ENCODE measurements around the gene PRKAG2. TPM values are rescaled to one million over a fixed set of nuclear protein-coding genes. Genes with fewer than 3 reads are reported as not detected.
A peak's percentile ranks its signal among the peaks of the same experiment; 100 is the strongest.

The PRKAG2 gene
- total RNA-seq, 1 donor from 2014 or later: 120 TPM

DNA sequence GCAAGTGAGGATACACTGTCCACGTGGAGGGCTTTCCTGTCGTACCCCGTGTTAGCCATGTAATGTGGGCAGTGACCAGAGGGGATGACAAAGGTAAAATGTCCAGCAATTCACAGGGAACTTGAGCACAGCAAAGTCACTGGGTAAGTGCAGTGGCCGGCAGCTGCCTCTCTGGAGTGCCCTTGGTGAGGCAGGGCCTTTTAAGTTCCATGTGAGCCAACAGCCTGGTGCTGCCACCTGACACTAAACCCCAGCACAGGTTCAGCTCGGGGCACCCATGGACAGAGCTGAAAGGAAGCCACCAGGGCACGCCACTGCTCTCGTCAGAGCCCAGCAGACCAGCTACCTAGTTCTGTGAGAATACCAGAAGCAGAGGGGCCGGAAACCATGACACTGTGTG, 168.3 kb downstream of the PRKAG2 start:
- ATAC-seq (ENCODE audit: poor library complexity): peak; percentile 54
- DNase-seq: peak; percentile 44
- intact Hi-C loops (cut with DNase I): no loop called here

DNA sequence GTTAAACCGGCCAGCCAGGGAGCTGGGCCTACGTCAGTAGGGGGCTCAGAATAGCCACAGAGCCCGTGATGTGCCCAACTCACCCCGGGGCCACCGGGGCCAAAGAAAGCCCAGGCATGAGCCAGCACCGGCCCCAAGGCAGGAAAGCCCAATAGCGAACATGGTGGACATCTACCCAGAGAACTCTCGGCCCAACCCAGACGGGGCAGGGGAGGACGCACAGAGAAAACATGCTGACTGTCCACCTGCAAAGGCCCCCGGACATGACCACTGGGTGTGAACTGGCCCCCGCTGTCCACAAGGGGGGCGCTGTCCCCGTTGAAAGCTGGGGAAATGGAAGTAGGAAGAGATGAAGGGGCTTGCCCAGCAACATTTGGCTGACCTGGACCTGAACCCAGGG, 169.2 kb downstream of the PRKAG2 start:
- DNase-seq: no peak
- no peak for ATAC-seq (ENCODE audit: poor library complexity)
- intact Hi-C loops (cut with DNase I): no loop called here

DNA sequence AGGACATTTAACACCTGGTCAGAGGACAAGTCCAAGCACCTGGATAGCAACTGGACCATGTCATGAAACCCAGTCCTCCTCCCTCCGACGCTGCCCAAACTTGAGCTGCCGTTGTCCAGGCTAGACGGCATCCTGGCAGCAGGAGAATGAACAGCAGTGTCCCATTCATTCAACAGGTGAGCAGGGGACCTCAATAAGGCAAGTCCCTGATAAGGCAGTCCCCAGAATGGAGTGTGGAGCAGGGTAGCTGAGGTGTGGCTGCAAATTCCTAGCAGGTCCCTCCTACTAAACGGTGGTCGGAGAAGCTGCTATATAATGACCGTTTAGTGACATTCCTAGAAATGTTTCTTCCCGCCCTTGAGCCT, 169.8 kb downstream of the PRKAG2 start:
- intact Hi-C loops (cut with DNase I): no loop called here
- ATAC-seq (ENCODE audit: poor library complexity) (no peak), DNase-seq (no peak)

DNA sequence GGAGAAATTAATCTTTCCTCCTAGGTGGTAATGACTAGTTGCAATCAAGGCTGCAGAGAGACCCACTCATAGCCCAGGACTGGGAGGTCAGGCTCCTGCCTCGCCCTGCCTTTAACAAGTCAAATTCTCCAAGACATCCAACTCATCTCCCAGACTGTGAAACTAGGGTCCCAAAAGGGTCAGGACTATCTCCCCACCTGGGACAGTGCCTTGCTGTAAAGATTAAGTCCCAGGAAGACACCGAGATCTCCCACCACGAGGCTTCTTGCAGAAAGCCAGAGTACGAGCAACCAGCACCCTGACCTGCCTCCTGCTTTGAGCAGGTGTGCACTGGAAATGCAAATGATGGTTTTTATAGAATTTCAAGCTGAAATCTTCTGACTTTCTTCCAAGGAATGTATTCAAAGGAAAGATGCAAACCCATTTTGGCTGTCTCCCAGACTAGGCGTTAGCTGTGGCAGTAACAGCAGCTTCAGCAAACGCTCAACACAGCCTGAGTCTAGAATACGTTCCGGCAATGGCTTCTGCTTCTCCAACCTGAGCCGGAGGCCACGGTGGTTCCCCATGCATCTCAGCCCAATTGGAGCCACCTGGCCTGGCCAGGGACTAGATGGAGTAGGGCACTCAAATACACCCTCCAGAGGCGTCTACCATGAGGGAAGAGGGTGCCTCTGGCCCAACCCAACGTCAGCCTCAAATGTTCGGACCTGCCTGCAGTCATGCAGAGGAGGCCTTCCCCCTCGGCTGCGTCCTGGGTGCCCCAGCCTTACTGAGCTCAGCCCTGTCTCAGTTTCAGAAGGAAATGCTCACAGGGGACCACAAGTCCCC, 170.4 kb downstream of the PRKAG2 start:
- no peak for ATAC-seq (ENCODE audit: poor library complexity)
- peak; percentile 22 for DNase-seq
- intact Hi-C loops (cut with DNase I): no loop called here

DNA sequence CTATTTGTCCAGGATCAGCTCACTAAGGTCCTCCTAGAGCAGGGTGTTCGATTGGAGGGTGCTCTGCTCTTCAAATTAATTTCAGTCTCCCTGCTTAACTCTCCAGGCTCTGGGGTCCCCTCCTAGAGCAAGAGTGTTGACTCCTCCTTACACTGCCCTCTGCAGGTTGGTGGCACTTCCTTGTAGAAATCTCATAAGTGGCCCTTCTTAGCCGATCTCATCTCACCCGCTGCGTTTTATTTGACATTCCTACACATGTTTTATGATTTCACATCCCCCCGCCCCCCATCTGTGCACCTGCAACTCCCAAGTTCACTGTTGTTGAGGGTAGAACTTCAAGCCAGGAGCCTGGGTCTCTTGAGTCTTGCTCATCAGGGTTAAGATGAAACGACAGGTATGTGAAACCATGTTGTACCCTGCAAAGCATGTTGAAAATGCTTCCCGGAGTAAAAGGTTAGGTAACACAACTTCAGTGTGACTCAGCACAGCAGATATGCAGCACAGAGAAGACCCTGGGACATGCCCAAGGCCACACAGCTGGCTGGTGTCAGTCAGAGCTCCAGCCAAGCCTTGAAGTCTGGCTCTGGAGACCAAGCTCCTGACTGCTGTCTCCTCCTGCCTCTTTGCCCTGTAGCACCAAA, 171.2 kb downstream of the PRKAG2 start:
- peak; percentile 37 for DNase-seq
- intact Hi-C loops (cut with DNase I): no loop called here
- ATAC-seq (ENCODE audit: poor library complexity): peak; percentile 58

DNA sequence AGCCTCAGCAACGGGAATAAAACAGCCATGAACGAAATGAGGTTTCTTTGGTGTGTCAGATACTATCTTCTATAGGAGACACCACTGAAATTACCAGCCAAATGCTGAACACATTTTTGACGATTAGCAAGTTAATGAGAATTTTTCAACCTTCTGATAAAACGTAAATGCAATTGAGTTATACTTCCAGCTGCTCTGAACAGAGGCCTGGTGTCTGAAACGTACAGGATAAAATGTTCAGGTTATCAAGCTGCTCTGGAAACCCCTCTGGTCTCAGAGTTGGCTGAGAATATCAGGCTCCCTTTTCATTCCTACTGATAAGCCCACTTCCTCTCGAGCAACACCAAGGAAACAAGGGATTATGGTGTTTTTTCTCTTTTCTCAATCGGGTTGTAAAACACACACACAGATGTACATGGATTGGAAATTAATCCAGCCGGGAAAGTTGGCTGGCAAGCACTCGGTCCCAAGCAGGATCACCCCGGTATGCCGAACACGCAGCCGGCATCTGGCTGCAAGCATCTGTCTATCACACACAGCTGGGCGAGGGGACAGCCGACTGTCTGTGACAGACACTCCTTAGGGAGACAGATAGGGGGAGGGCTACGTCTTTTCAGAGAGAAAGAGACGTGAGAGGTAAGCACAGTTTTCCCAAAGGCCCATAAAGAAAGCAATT, 171.8 kb downstream of the PRKAG2 start:
- peak; percentile 40 for DNase-seq
- ATAC-seq (ENCODE audit: poor library complexity): peak; percentile 4
- intact Hi-C loops (cut with DNase I): no loop called here

DNA sequence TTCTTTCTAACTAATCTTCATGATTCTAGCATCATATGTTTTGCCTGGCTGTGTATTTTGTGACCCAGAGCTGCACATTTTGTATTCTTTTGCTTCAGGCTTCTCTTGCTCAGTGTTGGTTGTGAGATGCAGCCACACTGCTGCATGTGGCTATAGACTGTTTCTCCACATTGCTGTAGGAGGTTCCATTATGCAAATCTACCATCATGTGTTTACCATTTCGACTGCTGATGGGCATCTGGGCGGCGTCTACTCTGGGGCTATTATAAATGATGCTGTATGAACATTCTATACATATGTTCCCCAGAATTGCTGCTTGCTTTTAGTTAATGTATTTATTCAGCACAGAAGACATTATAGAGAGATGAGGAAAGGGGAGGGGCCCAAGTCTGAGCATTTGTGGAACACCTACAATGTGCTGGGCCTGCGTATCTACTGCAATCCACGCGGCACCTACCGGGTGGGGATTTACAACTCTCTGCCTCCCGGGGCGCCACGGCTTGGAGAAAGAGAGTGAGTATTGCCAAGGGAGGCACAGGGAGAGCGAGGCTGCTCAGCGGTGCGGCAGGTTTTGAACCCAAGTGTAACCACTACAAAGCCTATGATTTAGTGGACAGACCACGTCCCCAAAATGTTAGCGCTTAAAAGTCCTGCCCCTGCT, 172.5 kb downstream of the PRKAG2 start:
- intact Hi-C loops (cut with DNase I): no loop called here
- DNase-seq (peak; percentile 38), ATAC-seq (ENCODE audit: poor library complexity) (no peak)

DNA sequence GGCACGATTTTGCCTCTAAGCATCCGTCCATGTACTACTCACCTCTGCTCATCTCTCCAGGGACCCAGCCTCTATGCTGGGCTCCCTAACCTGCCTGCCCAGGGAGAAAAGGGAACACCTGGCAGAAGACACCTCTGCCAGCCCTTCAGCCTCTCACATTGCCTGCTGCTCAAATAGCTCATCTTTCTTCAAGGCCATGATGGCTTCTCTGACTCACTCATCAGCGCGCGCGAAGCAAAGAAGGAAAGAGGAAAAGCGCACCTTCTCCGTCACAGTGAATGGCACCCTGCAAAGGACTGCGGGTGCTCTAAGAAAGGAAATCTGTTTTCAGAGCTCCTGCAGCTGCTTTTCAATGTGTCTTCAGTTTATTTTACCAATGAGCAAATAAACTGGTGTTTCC, 174.0 kb downstream of the PRKAG2 start:
- peak; percentile 3 for DNase-seq
- intact Hi-C loops (cut with DNase I): no loop called here
- ATAC-seq (ENCODE audit: poor library complexity): no peak

DNA sequence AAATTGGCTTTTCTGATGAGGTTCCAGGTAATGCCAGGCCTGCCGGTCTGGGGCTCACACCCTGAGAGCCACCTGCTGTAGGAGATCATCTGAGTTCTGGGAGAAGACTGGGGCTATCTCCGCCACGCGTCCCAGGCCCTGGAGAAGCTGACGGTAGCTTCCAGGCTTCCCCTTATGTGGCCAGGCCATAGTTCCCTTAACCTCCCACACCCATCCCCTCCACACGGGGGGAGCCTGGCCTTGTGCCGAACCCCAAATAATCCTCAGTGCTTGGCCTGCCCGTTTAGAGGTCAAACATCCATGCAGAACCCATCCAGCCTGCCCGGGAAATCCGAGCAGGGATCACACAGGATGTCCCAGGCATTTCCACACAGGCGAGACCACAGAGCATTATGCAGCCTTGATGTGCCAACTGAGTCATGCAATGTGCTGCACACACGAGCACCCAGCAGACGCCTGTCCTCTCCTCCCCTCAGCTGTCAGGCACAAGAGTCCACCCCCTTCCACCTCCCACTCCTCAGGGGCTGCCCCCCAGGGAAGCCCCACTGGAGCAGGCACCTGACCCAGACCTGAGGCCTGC, 176.2 kb downstream of the PRKAG2 start:
- peak; percentile 38 for DNase-seq
- intact Hi-C loops (cut with DNase I): no loop called here
- no peak for ATAC-seq (ENCODE audit: poor library complexity)

DNA sequence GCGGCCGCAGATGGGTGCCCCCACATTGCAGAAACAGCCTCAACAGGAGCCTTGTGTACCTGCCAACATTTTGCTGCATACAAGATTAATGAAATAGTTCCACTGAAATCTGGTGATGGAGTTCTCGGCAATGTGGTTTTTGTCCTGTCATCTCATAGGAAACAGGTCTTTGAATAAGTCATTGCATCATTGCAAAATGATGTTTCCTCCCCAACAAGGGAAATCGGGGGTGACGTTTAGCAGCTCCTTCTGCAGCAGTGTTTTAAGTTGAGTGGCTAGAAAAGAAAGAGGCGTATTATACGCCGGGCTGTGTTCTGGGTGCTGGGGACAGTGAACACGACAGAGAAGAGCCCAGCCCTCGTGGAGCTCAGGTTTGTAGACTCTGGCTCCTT, 177.0 kb downstream of the PRKAG2 start:
- intact Hi-C loops (cut with DNase I): no loop called here
- ATAC-seq (ENCODE audit: poor library complexity) (no peak), DNase-seq (peak; percentile 6)

DNA sequence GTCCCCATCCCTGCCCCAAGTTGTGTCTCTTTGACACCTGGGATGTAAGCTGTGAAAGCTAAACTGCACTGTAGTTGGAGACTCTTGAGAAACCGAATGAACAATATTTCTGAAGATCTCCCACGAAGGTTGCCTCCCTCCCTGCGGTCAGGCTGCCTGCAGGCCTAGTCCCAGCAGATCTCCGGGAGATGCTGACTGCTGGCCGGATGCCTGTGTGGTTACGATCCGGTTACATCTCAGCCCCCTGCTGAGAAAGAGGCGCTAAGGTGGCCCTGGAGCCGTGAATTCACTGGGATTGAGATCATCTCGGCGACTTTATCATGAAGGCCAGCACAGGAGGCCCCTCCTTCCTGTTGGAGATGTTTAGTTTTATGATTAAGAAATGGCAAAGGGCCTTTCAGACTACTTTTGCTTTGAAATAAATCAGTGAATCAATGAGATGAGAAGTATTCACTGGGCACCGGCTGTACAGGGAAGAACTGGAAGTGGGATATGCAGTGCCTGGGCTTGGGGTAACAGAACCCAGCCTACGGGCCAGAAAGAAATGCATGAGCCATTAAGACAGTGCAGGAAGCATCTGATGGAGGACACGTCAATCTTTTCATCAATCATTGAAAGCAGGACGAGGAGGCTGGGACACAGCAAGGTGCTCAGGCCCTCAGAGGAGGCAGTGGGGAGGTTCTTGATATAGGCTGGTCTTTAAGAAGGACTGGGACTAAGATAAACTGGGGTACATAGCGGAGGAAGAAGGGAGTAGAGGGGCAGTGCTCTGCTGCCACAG, 177.6 kb downstream of the PRKAG2 start:
- DNase-seq: peak; percentile 46
- intact Hi-C loops (cut with DNase I): no loop called here
- ATAC-seq (ENCODE audit: poor library complexity): no peak

DNA sequence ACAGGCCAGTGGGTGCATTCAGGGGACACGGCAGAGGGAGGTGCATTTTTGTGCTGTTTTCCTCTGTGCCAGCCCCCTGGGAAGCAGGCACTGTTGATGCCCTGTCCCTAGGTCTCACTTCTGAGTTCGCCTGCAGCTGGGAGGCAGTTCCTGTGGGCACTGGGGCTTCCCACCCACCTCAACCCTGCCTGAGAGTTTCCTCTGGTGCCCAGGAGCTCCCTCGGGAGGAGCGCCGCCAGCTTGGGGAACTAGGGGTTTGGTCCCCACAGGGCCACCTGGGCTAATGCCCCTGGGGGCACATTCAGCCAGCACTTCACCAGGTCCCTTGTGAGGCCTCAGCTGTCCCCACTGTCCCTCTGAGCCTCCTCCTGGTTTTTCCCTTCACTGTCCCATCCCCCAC, 179.0 kb downstream of the PRKAG2 start:
- no peak for ATAC-seq (ENCODE audit: poor library complexity)
- DNase-seq: peak; percentile 24
- intact Hi-C loops (cut with DNase I): no loop called here

DNA sequence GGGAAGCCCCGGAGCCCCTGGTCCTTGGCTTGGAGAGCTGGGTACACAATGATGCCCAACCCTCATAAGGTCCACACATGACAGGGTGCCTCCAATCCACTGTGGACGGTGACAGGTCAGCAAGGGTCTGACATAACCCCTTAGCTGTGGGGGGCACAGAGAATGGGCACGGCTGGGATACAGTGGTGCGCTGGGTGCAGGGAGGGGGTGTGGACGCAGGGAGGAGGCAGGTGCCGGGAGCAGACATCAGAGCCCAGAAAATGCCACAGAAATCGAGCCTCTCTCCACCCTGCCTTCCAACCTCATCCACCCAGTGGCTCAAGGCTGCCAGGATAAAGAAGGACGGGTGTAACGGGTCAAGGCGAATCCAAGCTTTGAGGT, 179.4 kb downstream of the PRKAG2 start:
- DNase-seq (peak; percentile 22), ATAC-seq (ENCODE audit: poor library complexity) (no peak)
- intact Hi-C loops (cut with DNase I): no loop called here

DNA sequence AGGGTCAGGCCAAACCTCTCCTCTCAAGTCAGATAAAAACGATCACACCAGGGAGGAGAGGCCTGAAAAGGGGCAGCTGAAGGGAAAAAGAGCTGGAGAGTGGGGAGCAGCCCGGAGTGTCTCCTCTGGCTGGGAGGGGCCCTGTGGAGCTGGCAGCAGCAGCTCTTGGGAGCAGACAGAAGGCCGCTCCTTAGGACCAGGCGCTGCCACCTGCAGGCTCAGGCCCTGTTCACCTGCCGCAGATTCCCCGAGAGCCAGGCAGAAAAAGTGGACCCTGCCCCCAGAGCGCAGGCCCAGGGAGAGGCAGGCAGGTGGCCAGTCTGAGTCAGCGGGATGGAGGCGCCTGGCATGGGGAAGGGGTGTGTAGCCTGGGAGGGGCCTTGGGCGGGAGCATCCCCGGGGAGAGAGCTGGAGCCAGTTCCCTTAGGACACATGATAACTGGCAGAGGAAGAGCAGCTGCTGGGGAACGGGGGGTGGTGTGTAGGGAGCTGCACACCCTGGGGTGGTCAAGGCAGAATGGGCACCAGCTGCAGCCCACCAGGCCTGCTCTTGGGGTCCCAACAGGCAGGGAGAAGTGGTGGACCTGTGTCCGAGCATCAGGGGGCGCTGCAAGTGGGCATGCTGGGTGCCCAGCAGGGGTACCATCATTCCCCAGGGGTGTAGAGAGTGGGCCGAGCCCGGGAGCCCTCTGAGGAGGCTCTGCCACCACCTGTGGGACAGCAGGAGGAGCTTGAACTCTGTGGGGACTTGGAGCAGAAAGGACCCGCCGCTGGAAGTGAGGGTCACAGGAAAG, 180.0 kb downstream of the PRKAG2 start:
- intact Hi-C loops (cut with DNase I): no loop called here
- DNase-seq (peak; percentile 54), ATAC-seq (ENCODE audit: poor library complexity) (peak; percentile 2)

DNA sequence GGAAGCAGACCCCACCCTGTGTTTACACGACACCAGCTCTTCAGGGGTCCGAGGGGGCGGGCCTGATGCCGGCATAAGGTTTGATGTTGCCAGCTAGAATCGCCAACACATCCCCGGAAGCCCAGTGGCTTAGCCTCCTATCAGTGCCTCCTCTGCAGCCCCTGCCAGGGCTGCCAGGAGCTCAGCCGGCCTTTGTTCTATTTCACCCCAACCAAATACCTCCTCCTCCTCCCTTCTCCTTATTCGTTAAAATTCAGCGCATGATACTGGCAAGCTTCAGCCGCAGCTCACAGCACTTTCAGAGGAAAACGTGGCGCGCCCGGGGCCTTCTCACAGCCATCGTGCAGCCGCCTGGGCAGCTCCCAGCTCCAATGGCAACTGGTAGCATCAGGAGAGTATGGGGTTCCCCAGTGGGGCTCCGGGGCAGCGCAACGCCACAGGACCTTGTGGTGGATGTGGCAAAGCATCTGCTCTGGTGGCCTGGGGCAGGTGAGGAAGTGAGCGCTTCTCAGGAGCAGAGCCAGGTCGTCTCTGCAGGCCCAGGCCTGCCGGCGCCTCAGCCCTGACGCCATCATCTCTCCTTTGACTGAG, 180.9 kb downstream of the PRKAG2 start:
- intact Hi-C loops (cut with DNase I): loop anchor here (2.0 kb wide), 1 partner anchor 21 kb away; no protein-coding TSS in a partner anchor
- DNase-seq: peak; percentile 39
- no peak for ATAC-seq (ENCODE audit: poor library complexity)

DNA sequence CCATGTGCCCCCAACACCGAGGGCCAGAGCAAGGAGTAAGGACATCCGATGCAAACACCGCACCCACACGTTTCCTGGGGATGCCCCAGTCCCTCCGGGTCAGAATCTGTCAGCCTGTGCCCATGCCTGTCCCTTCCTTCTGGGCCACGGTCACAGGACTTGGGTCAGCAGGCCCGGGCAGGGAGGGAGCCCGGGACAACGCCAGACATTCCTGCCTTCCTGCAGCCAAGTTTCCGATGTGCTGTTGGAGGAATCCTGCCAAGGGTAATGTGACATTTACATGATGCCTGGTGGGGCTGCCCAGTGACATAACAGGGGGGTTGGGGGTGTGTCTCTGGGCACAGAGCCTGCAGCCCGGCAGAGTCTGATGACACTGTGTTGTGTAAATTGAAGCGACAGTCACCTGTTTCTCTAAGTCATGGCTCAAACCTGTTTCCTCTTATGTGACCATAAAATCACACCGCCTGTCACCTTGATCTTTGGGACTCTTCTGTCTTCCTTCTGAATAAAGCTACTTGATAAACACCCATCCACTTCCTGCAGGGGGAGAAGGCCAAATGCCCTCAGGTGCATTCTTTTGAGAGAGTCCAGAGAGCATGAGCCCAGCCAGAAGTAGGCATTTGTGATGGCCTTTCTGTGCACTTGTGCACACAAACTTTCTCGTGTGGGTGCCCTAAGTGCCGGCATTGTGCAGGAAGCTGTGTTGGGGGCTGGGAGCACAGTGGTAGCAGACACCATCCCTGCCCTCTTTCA, 181.9 kb downstream of the PRKAG2 start:
- ATAC-seq (ENCODE audit: poor library complexity) (peak; percentile 86), DNase-seq (peak; percentile 81)
- intact Hi-C loops (cut with DNase I): loop anchor here (2.0 kb wide), 1 partner anchor 22 kb away; no protein-coding TSS in a partner anchor
